Gastroesophageal sphincter (tissue), 3 donors: ENCODE results near the gene SNX14.

ENCODE experiments used
- POLR2A ChIP-seq, 2 donors: fragments of 450-650 bp; IDR thresholded peaks; one replicate each; pipeline ENCODE4 v1.6.1; 2017; ENCODE audit warnings: antibody characterized with exemption in 2 of 2, mild to moderate bottlenecking in 2 of 2, moderate library complexity in 1 of 2
- TF ChIP-seq, protein P1 (sequence below), 4 experiments: fragments of 200-600 bp in 2 of 4; fragments of 450-650 bp in 2 of 4; sonication (generic) in 1 of 4; IDR thresholded peaks; one replicate each; pipeline ENCODE4 v1.5.1; 2017 to 2019; ENCODE audit warnings: antibody characterized with exemption in 4 of 4, mild to moderate bottlenecking in 2 of 4, moderate library complexity in 2 of 4

DNA sequence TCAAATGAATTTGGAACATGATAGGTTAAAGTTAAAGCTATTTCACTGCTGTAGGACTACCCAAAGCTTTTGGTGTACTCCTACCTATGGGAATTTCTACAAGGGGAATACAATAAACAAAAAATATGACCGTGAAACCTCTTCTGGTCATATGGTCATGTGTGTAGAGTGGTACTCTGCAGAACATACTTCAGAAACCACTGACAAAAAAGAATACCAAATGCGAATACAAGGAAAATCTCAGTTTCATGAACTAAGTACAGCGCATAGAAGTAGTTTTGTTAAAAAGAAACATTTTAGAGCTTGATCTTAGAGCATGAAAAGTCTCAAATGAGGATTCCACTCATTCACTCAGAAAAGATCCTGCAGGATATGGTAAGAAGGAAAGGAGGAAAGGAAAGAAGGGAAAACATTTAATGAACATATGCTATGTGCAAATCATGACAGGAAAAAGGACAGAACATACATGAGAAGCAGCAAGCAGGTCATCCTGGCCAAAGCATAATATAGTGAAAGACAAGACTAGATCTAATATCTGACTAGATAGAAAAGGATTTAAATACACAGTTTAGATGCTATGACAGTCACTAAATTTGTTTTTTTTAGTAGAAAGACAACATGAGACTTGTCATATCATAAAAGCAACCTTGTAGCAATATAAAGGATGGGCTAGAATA is 36.5 kb downstream of the SNX14 start:
- TF ChIP-seq, protein P1, sequence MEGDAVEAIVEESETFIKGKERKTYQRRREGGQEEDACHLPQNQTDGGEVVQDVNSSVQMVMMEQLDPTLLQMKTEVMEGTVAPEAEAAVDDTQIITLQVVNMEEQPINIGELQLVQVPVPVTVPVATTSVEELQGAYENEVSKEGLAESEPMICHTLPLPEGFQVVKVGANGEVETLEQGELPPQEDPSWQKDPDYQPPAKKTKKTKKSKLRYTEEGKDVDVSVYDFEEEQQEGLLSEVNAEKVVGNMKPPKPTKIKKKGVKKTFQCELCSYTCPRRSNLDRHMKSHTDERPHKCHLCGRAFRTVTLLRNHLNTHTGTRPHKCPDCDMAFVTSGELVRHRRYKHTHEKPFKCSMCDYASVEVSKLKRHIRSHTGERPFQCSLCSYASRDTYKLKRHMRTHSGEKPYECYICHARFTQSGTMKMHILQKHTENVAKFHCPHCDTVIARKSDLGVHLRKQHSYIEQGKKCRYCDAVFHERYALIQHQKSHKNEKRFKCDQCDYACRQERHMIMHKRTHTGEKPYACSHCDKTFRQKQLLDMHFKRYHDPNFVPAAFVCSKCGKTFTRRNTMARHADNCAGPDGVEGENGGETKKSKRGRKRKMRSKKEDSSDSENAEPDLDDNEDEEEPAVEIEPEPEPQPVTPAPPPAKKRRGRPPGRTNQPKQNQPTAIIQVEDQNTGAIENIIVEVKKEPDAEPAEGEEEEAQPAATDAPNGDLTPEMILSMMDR (IDR thresholded peaks at IDR 0.05): no peak
- no peak for TF ChIP-seq POLR2A (IDR thresholded peaks at IDR 0.05)
